GM12801 (cell line): ENCODE results near the gene VIPAS39.

Source experiments
- CTCF ChIP-seq: IDR thresholded peaks from one replicate; pipeline ENCODE4 v1.5.1; 2011; ENCODE audit warnings: control low read depth; ENCODE audit not compliant: insufficient read length; ENCODE audit errors: extremely low read depth

The VIPAS39 gene

GRCh38 chr14:77457522-77458248 is at the start of gene VIPAS39, which contains the start of gene AHSA1:
Gene VIPAS39 (minus strand): TSS chr14:77457601. CDS start chr14:77454102, 3,499 bp downstream.
Gene AHSA1 (plus strand): TSS chr14:77458093. CDS start chr14:77458190, 97 bp downstream.
- TF ChIP-seq CTCF = no peak

- no peak for TF ChIP-seq CTCF
These were observed 47.6 kb upstream of the VIPAS39 start for GRCh38 chr14:77505031-77505430.

GRCh38 chr14:77503138-77503537 is 45.7 kb upstream of the VIPAS39 start:
- TF ChIP-seq CTCF = no peak

- TF ChIP-seq CTCF = no peak
These were observed 44.8 kb upstream of the VIPAS39 start for GRCh38 chr14:77502109-77502782.

GRCh38 chr14:77498984-77499527 is 41.7 kb upstream of the VIPAS39 start:
- TF ChIP-seq CTCF = no peak

GRCh38 chr14:77498120-77498979 is 40.9 kb upstream of the VIPAS39 start, which contains the start of gene ISM2:
Gene ISM2 (minus strand): TSS chr14:77498816. CDS start chr14:77498793, 23 bp downstream.
- TF ChIP-seq CTCF = no peak
